Measurements from ENCODE around the gene PARVA. TPM values are rescaled to one million over a fixed set of nuclear protein-coding genes. Genes with fewer than 3 reads are reported as not detected.

The PARVA gene
- polyA plus RNA-seq, 3 donors = not detected

DNA sequence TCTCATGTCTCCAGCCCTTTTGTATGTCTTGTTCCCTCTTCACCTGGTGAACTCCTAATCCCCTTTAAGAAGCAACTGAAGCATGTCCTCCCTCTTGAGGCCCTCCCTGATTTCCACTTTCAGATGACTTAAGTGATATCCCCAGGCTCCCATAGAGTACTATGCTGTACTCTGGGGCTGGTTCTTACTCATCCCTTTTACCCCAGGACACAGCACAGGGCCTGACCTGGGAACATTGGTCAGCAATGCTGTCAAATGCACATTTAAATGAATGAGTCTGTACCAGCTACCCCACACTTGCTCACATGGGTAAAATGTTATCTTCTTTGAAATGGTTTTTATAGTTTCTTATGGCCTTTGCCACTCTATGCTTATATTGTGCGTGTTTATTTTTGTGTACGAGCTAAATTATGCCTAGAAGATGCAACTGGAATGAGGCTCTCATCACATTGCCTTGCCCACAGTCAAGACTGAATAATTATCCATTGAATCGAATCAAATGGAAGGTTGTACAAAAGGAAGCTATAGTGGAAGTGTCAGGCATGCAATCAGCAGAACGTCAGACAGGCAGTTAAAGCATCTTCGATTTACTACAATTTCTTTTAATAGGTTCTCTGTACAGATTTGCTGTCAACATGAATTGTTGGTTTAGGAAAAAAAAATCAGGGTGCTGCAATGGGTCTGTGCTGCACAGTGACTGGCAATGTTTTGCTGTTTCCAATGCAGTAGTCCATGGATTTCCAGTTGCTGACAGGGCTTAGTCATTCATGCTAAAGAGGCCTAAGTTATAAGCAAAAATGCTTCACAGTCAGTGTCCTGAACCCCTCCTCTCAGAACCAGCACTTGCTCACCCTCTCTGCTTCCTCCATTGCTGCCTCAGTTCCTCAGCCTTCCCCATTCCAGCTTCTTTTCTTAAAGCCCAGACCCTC lies 79.5 kb downstream of the PARVA start:
- H3K4me1 ChIP-seq (ENCODE audit: control insufficient read depth in 1 of 2, insufficient read depth in 2 of 2, low read length in 2 of 2) = no peaks in the 10 kb centered on the region
- TF ChIP-seq, protein P1, sequence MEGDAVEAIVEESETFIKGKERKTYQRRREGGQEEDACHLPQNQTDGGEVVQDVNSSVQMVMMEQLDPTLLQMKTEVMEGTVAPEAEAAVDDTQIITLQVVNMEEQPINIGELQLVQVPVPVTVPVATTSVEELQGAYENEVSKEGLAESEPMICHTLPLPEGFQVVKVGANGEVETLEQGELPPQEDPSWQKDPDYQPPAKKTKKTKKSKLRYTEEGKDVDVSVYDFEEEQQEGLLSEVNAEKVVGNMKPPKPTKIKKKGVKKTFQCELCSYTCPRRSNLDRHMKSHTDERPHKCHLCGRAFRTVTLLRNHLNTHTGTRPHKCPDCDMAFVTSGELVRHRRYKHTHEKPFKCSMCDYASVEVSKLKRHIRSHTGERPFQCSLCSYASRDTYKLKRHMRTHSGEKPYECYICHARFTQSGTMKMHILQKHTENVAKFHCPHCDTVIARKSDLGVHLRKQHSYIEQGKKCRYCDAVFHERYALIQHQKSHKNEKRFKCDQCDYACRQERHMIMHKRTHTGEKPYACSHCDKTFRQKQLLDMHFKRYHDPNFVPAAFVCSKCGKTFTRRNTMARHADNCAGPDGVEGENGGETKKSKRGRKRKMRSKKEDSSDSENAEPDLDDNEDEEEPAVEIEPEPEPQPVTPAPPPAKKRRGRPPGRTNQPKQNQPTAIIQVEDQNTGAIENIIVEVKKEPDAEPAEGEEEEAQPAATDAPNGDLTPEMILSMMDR (IDR thresholded peaks at IDR 0.05) = no peak
- no peak overlapping the region for H2AFZ ChIP-seq (ENCODE audit: insufficient read depth, low read depth, low read length, poor library complexity, severe bottlenecking)
- H3K27ac Mint-ChIP-seq = peak overlapping the region in 1 of 7 donors; percentile 56
- peaks cover 5 to 11% (median 8%) of the 10 kb centered on the region in 3 donors for H3K27me3 Mint-ChIP-seq (ENCODE audit: low read depth in 3 of 3)
- H3K36me3 Mint-ChIP-seq = no peaks in the 10 kb centered on the region
- H4K20me1 ChIP-seq (ENCODE audit: insufficient read depth, low read length) = no peaks in the 10 kb centered on the region
- H3K4me2 ChIP-seq (replicated peaks; ENCODE audit: extremely low read depth, low read length, poor library complexity, severe bottlenecking) = no peak overlapping the region
- no peak overlapping the region for H3K27ac ChIP-seq (ENCODE audit: low read depth in 1 of 2, low read length in 2 of 2)
- no peak for DNase-seq
- WGBS (ENCODE audit: insufficient coverage) = 80% methylated on average over 1 of the region's 5 CpGs
- H3K27me3 ChIP-seq (ENCODE audit: control insufficient read depth in 2 of 2, insufficient read depth in 2 of 2, low read length in 2 of 2) = no peaks in the 10 kb centered on the region
- H3K36me3 ChIP-seq (replicated peaks in 1 of 2; ENCODE audit: control insufficient read depth in 1 of 2, insufficient read depth in 2 of 2, low read length in 2 of 2) = no peaks in the 10 kb centered on the region
- H3K79me2 ChIP-seq (ENCODE audit: insufficient read depth, low read length) = no peaks in the 10 kb centered on the region
- no peak overlapping the region for H3K9ac ChIP-seq (ENCODE audit: insufficient read depth, low read length, poor library complexity, severe bottlenecking)
- intact Hi-C loops (cut with micrococcal nuclease) = no loop called here
- H3K4me1 Mint-ChIP-seq = no peaks in the 10 kb centered on the region
- H3K9me3 ChIP-seq (replicated peaks in 1 of 2; ENCODE audit: control insufficient read depth in 1 of 2, insufficient read depth in 1 of 2, low read length in 2 of 2) = no peaks in the 10 kb centered on the region
- no peak overlapping the region for H3K4me3 Mint-ChIP-seq
- no peak overlapping the region for H3K4me3 ChIP-seq (replicated peaks in 1 of 3; ENCODE audit: low read depth in 2 of 3, low read length in 3 of 3)
- H3K9me3 Mint-ChIP-seq = peaks cover 0 to 2% (median 0%) of the 10 kb centered on the region in 7 donors

DNA sequence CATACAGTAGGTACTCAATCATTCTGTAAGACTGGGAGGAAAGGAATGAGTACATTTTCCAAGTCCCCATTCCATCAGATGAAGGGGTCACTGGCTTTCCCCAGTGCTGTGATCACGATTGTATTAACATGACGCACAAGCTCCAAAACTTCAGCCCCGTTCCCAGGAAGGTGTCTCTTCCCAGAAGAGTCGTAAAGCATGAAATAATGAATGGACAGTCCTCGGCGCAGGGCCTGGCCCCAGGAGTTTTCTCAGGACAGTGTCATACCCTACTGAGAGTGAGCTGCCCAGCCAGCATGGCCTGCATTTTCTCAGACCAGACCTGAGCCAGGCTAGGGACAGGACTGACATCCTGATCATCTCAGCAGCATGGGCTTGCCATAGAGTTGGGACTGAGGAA lies 80.7 kb downstream of the PARVA start:
- Histone ChIP-seq H3K4me3 (replicated peaks in 1 of 3; ENCODE audit: low read depth in 2 of 3, low read length in 3 of 3) (no peak overlapping the region), H2AFZ (ENCODE audit: insufficient read depth, low read depth, low read length, poor library complexity, severe bottlenecking) (no peak overlapping the region), H3K36me3 (replicated peaks in 1 of 2; ENCODE audit: control insufficient read depth in 1 of 2, insufficient read depth in 2 of 2, low read length in 2 of 2) (no peaks in the 10 kb centered on the region), H4K20me1 (ENCODE audit: insufficient read depth, low read length) (no peaks in the 10 kb centered on the region), H3K4me2 (replicated peaks; ENCODE audit: extremely low read depth, low read length, poor library complexity, severe bottlenecking) (no peak overlapping the region), H3K4me1 (ENCODE audit: control insufficient read depth in 1 of 2, insufficient read depth in 2 of 2, low read length in 2 of 2) (no peaks in the 10 kb centered on the region), H3K27me3 (ENCODE audit: control insufficient read depth in 2 of 2, insufficient read depth in 2 of 2, low read length in 2 of 2) (no peaks in the 10 kb centered on the region), H3K9me3 (replicated peaks in 1 of 2; ENCODE audit: control insufficient read depth in 1 of 2, insufficient read depth in 1 of 2, low read length in 2 of 2) (no peaks in the 10 kb centered on the region), H3K79me2 (ENCODE audit: insufficient read depth, low read length) (no peaks in the 10 kb centered on the region), H3K9ac (ENCODE audit: insufficient read depth, low read length, poor library complexity, severe bottlenecking) (no peak overlapping the region), H3K27ac (ENCODE audit: low read depth in 1 of 2, low read length in 2 of 2) (no peak overlapping the region)
- H3K4me3 Mint-ChIP-seq = no peak overlapping the region
- 96% methylated on average over 6 of the region's 6 CpGs for WGBS (ENCODE audit: insufficient coverage)
- TF ChIP-seq, protein P1 (IDR thresholded peaks at IDR 0.05) = no peak
- peaks cover 0 to 2% (median 0%) of the 10 kb centered on the region in 7 donors for H3K9me3 Mint-ChIP-seq
- H3K27ac Mint-ChIP-seq = peak overlapping the region in 1 of 7 donors; percentile 42
- peaks cover 3 to 8% (median 8%) of the 10 kb centered on the region in 3 donors for H3K27me3 Mint-ChIP-seq (ENCODE audit: low read depth in 3 of 3)
- DNase-seq = no peak
- intact Hi-C loops (cut with micrococcal nuclease) = no loop called here
- H3K4me1 Mint-ChIP-seq = no peaks in the 10 kb centered on the region
- H3K36me3 Mint-ChIP-seq = no peaks in the 10 kb centered on the region
